HEK293 (cell line): Measurements from ENCODE around the gene GRK5.

Experiments
- KLF1 ChIP-seq: fragments of 450-650 bp; formaldehyde crosslinking; IDR thresholded peaks from 2 replicates; pipeline ENCODE4 v1.5.1; 2016; ENCODE audit warnings: missing biosample characterization, missing genetic modification characterization
- SALL2 ChIP-seq: fragments of 450-650 bp; formaldehyde crosslinking; IDR thresholded peaks from 2 replicates; pipeline ENCODE4 v1.5.0; 2017; ENCODE audit warnings: missing biosample characterization, mild to moderate bottlenecking, missing genetic modification characterization, borderline replicate concordance
- WT1 ChIP-seq: fragments of 450-650 bp; formaldehyde crosslinking; IDR thresholded peaks from 2 replicates; pipeline ENCODE4 v1.5.1; 2016; ENCODE audit warnings: missing biosample characterization, missing genetic modification characterization
- ZNF155 ChIP-seq: fragments of 450-650 bp; formaldehyde crosslinking; IDR thresholded peaks from 2 replicates; pipeline ENCODE4 v1.5.1; 2016; ENCODE audit warnings: missing biosample characterization, missing genetic modification characterization
- ZNF184 ChIP-seq: fragments of 450-650 bp; IDR thresholded peaks from 2 replicates; pipeline ENCODE4 v1.5.1; 2018; ENCODE audit warnings: missing biosample characterization, mild to moderate bottlenecking, missing genetic modification characterization
- ZNF37A ChIP-seq: fragments of 450-650 bp; IDR thresholded peaks from 2 replicates; pipeline ENCODE4 v1.5.1; 2018; ENCODE audit warnings: missing biosample characterization, missing genetic modification characterization
- ZNF394 ChIP-seq: fragments of 450-650 bp; formaldehyde crosslinking; IDR thresholded peaks from 2 replicates; pipeline ENCODE4 v1.5.1; 2016; ENCODE audit warnings: missing biosample characterization, missing genetic modification characterization, mild to moderate bottlenecking, moderate library complexity, borderline replicate concordance
- ZNF433 ChIP-seq: fragments of 450-650 bp; formaldehyde crosslinking; IDR thresholded peaks from 2 replicates; pipeline ENCODE4 v1.5.1; 2016; ENCODE audit warnings: missing biosample characterization, missing genetic modification characterization, low read depth
- ZNF558 ChIP-seq: fragments of 450-650 bp; formaldehyde crosslinking; IDR thresholded peaks from 2 replicates; pipeline ENCODE4 v1.5.1; 2016; ENCODE audit warnings: missing biosample characterization, missing genetic modification characterization
- ZNF560 ChIP-seq: fragments of 450-650 bp; formaldehyde crosslinking; IDR thresholded peaks from 2 replicates; pipeline ENCODE4 v1.5.1; 2017; ENCODE audit warnings: missing biosample characterization, missing genetic modification characterization, borderline replicate concordance
- ZNF600 ChIP-seq: fragments of 450-650 bp; formaldehyde crosslinking; IDR thresholded peaks from 2 replicates; pipeline ENCODE4 v1.5.1; 2016; ENCODE audit warnings: missing biosample characterization, missing genetic modification characterization
- ZNF664 ChIP-seq: fragments of 450-650 bp; formaldehyde crosslinking; IDR thresholded peaks from 2 replicates; pipeline ENCODE4 v1.5.1; 2016; ENCODE audit warnings: missing biosample characterization, missing genetic modification characterization
- ZNF776 ChIP-seq: fragments of 450-650 bp; formaldehyde crosslinking; IDR thresholded peaks from 2 replicates; pipeline ENCODE4 v1.5.0; 2017; ENCODE audit warnings: missing biosample characterization, missing genetic modification characterization, borderline replicate concordance
- ZNF843 ChIP-seq: fragments of 450-650 bp; formaldehyde crosslinking; IDR thresholded peaks from 2 replicates; pipeline ENCODE4 v1.5.1; 2016; ENCODE audit warnings: missing biosample characterization, missing genetic modification characterization
- ZSCAN16 ChIP-seq: fragments of 450-650 bp; formaldehyde crosslinking; IDR thresholded peaks from 2 replicates; pipeline ENCODE4 v1.5.1; 2016; ENCODE audit warnings: missing biosample characterization, missing genetic modification characterization
- ZXDB ChIP-seq: fragments of 450-650 bp; formaldehyde crosslinking; IDR thresholded peaks from 2 replicates; pipeline ENCODE4 v1.5.1; 2016; ENCODE audit warnings: missing biosample characterization, missing genetic modification characterization
- TF ChIP-seq, protein P1 (sequence below): fragments of 450-650 bp; formaldehyde crosslinking; IDR thresholded peaks from 2 replicates; pipeline ENCODE4 v1.5.1; 2016; ENCODE audit warnings: missing biosample characterization, missing genetic modification characterization
- TF ChIP-seq, protein P2 (sequence below): fragments of 450-650 bp; formaldehyde crosslinking; IDR thresholded peaks from 2 replicates; pipeline ENCODE4 v1.5.1; 2016; ENCODE audit warnings: missing biosample characterization, missing genetic modification characterization
- TF ChIP-seq, protein P3 (sequence below): fragments of 450-650 bp; formaldehyde crosslinking; IDR thresholded peaks from 2 replicates; pipeline ENCODE4 v1.5.1; 2016; ENCODE audit warnings: missing biosample characterization, missing genetic modification characterization
- TF ChIP-seq, protein P4 (sequence below): fragments of 450-650 bp; formaldehyde crosslinking; IDR thresholded peaks from 2 replicates; pipeline ENCODE4 v1.5.1; 2017; ENCODE audit warnings: missing biosample characterization, missing genetic modification characterization
- TF ChIP-seq, protein P5 (sequence below): fragments of 450-650 bp; IDR thresholded peaks from 2 replicates; pipeline ENCODE4 v1.5.1; 2018; ENCODE audit warnings: missing biosample characterization, mild to moderate bottlenecking, missing genetic modification characterization
- TF ChIP-seq, protein P6 (sequence below): fragments of 450-650 bp; formaldehyde crosslinking; IDR thresholded peaks from 2 replicates; pipeline ENCODE4 v1.5.1; 2016; ENCODE audit warnings: missing biosample characterization, missing genetic modification characterization
- TF ChIP-seq, protein P7 (sequence below): fragments of 450-650 bp; formaldehyde crosslinking; IDR thresholded peaks from 2 replicates; pipeline ENCODE4 v1.5.1; 2016; ENCODE audit warnings: missing biosample characterization, missing genetic modification characterization, low read depth

The GRK5 gene

DNA sequence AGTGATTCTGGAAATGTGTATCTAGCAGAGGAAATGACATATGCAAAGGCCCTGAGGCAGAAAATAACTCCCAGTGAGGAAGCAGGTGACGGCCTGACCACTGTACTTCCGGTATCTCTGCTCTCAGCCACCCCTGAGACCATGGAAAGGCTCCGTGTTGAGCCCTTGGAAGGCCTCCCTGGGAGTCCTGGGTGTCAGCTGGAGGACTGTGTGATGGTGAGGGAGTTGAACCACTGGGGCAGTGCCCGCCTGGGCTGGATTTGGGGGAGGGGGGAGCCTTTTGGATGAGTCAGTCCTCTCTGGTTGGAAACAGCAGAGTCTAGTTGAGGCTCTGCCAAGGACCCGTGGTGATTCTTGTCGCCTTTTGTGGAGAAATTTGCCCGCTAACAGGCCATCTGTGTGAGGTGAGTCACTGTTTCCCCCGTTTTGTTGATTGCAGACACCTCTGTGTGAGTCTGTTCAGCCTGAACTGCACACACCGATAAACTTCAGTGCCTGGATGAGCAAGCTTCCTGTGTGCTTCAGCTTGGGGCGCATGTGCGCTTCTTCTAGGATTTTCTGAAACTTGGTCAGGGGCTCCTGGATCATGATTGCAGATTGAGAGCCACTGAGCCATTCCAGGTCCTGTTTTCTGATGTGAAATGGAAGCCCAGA is 98.6 kb downstream of the GRK5 start (continued):
- TF ChIP-seq, protein P1, sequence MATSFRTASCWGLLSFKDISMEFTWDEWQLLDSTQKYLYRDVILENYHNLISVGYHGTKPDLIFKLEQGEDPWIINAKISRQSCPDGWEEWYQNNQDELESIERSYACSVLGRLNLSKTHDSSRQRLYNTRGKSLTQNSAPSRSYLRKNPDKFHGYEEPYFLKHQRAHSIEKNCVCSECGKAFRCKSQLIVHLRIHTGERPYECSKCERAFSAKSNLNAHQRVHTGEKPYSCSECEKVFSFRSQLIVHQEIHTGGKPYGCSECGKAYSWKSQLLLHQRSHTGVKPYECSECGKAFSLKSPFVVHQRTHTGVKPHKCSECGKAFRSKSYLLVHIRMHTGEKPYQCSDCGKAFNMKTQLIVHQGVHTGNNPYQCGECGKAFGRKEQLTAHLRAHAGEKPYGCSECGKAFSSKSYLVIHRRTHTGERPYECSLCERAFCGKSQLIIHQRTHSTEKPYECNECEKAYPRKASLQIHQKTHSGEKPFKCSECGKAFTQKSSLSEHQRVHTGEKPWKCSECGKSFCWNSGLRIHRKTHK (tag by site-specific recombination) = no peak; the same call in 1 of the 2 replicates
- TF ChIP-seq ZNF664 (tag by site-specific recombination) (no peak), ZNF394 (no peak), ZNF843 (tag by site-specific recombination) (no peak), ZXDB (tag by site-specific recombination) (no peak), KLF1 (tag by site-specific recombination) (no peak), ZNF560 (no peak), ZNF776 (no peak), SALL2 (tag by site-specific recombination) (no peak), ZNF558 (tag by site-specific recombination) (no peak), ZNF433 (tag by site-specific recombination) (no peak), ZNF600 (tag by site-specific recombination) (no peak; the same call in 1 of the 2 replicates), ZNF155 (tag by site-specific recombination) (no peak), ZNF37A (no peak), ZSCAN16 (tag by site-specific recombination) (no peak), ZNF184 (tag by site-specific recombination) (no peak; the same call in 1 of the 2 replicates), WT1 (tag by site-specific recombination) (no peak)
- TF ChIP-seq, protein P2, sequence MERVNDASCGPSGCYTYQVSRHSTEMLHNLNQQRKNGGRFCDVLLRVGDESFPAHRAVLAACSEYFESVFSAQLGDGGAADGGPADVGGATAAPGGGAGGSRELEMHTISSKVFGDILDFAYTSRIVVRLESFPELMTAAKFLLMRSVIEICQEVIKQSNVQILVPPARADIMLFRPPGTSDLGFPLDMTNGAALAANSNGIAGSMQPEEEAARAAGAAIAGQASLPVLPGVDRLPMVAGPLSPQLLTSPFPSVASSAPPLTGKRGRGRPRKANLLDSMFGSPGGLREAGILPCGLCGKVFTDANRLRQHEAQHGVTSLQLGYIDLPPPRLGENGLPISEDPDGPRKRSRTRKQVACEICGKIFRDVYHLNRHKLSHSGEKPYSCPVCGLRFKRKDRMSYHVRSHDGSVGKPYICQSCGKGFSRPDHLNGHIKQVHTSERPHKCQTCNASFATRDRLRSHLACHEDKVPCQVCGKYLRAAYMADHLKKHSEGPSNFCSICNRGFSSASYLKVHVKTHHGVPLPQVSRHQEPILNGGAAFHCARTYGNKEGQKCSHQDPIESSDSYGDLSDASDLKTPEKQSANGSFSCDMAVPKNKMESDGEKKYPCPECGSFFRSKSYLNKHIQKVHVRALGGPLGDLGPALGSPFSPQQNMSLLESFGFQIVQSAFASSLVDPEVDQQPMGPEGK = peak; percentile 58
- TF ChIP-seq, protein P3, sequence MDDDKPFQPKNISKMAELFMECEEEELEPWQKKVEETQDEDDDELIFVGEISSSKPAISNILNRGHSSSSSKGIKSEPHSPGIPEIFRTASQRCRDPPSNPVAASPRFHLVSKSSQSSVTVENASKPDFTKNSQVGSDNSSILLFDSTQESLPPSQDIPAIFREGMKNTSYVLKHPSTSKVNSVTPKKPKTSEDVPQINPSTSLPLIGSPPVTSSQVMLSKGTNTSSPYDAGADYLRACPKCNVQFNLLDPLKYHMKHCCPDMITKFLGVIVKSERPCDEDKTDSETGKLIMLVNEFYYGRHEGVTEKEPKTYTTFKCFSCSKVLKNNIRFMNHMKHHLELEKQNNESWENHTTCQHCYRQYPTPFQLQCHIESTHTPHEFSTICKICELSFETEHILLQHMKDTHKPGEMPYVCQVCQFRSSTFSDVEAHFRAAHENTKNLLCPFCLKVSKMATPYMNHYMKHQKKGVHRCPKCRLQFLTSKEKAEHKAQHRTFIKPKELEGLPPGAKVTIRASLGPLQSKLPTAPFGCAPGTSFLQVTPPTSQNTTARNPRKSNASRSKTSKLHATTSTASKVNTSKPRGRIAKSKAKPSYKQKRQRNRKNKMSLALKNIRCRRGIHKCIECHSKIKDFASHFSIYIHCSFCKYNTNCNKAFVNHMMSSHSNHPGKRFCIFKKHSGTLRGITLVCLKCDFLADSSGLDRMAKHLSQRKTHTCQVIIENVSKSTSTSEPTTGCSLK (tag by site-specific recombination) = no peak
- TF ChIP-seq, protein P4, sequence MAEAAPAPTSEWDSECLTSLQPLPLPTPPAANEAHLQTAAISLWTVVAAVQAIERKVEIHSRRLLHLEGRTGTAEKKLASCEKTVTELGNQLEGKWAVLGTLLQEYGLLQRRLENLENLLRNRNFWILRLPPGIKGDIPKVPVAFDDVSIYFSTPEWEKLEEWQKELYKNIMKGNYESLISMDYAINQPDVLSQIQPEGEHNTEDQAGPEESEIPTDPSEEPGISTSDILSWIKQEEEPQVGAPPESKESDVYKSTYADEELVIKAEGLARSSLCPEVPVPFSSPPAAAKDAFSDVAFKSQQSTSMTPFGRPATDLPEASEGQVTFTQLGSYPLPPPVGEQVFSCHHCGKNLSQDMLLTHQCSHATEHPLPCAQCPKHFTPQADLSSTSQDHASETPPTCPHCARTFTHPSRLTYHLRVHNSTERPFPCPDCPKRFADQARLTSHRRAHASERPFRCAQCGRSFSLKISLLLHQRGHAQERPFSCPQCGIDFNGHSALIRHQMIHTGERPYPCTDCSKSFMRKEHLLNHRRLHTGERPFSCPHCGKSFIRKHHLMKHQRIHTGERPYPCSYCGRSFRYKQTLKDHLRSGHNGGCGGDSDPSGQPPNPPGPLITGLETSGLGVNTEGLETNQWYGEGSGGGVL (tag by site-specific recombination) = peak; percentile 61
- TF ChIP-seq, protein P5, sequence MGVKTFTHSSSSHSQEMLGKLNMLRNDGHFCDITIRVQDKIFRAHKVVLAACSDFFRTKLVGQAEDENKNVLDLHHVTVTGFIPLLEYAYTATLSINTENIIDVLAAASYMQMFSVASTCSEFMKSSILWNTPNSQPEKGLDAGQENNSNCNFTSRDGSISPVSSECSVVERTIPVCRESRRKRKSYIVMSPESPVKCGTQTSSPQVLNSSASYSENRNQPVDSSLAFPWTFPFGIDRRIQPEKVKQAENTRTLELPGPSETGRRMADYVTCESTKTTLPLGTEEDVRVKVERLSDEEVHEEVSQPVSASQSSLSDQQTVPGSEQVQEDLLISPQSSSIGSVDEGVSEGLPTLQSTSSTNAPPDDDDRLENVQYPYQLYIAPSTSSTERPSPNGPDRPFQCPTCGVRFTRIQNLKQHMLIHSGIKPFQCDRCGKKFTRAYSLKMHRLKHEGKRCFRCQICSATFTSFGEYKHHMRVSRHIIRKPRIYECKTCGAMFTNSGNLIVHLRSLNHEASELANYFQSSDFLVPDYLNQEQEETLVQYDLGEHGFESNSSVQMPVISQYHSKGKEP (tag by site-specific recombination) = no peak
- TF ChIP-seq, protein P6, sequence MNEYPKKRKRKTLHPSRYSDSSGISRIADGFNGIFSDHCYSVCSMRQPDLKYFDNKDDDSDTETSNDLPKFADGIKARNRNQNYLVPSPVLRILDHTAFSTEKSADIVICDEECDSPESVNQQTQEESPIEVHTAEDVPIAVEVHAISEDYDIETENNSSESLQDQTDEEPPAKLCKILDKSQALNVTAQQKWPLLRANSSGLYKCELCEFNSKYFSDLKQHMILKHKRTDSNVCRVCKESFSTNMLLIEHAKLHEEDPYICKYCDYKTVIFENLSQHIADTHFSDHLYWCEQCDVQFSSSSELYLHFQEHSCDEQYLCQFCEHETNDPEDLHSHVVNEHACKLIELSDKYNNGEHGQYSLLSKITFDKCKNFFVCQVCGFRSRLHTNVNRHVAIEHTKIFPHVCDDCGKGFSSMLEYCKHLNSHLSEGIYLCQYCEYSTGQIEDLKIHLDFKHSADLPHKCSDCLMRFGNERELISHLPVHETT = peak; percentile 56
- TF ChIP-seq, protein P7, sequence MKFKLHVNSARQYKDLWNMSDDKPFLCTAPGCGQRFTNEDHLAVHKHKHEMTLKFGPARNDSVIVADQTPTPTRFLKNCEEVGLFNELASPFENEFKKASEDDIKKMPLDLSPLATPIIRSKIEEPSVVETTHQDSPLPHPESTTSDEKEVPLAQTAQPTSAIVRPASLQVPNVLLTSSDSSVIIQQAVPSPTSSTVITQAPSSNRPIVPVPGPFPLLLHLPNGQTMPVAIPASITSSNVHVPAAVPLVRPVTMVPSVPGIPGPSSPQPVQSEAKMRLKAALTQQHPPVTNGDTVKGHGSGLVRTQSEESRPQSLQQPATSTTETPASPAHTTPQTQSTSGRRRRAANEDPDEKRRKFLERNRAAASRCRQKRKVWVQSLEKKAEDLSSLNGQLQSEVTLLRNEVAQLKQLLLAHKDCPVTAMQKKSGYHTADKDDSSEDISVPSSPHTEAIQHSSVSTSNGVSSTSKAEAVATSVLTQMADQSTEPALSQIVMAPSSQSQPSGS (tag by site-specific recombination) = no peak
